Astrocyte (in vitro differentiated cells and primary cell): ENCODE data around the gene GRID2. TPM values are rescaled to one million over a fixed set of nuclear protein-coding genes. Genes with fewer than 3 reads are reported as not detected.
A peak's percentile ranks its signal among the peaks of the same experiment; 100 is the strongest.

Experiments used
- DNase-seq: peaks from one replicate; pipeline ENCODE4 v3.0.0-alpha.2; 2010; ENCODE audit warnings: low read depth
- FAIRE-seq: peaks from 2 replicates; lab custom pipeline; 2011; peaks lifted over from hg19 to GRCh38; lab: Jason Lieb, UNC
- H2AFZ ChIP-seq: 2 replicates; pipeline ENCODE4 v1.6.0; 2012; ENCODE audit warnings: low read depth, low read length, inconsistent platforms
- H3K27ac ChIP-seq: 2 replicates; pipeline ENCODE4 v1.5.1; 2011; ENCODE audit warnings: low read depth, low read length, inconsistent platforms
- H3K27me3 ChIP-seq: 2 replicates; pipeline ENCODE4 v1.6.0; 2011; ENCODE audit warnings: low read length, inconsistent platforms; ENCODE audit not compliant: insufficient read depth
- H3K36me3 ChIP-seq: 2 replicates; pipeline ENCODE4 v1.5.1; 2011; ENCODE audit warnings: low read length, inconsistent platforms; ENCODE audit not compliant: insufficient read depth
- H3K4me1 ChIP-seq: 2 replicates; pipeline ENCODE4 v1.5.1; 2011; ENCODE audit warnings: low read length, inconsistent platforms; ENCODE audit not compliant: insufficient read depth
- H3K4me2 ChIP-seq: 2 replicates; pipeline ENCODE4 v1.6.0; 2012; ENCODE audit warnings: low read length, inconsistent platforms
- H3K4me3 ChIP-seq: 2 replicates; pipeline ENCODE4 v1.5.1; 2011; ENCODE audit warnings: low read depth, mild to moderate bottlenecking, low read length, inconsistent platforms; ENCODE audit not compliant: insufficient read depth
- H3K79me2 ChIP-seq: 2 replicates; pipeline ENCODE4 v1.6.0; 2012; ENCODE audit warnings: mild to moderate bottlenecking, low read length, inconsistent platforms; ENCODE audit not compliant: insufficient read depth
- H3K9ac ChIP-seq: 2 replicates; pipeline ENCODE4 v1.6.0; 2012; ENCODE audit warnings: mild to moderate bottlenecking, low read length, inconsistent platforms
- H3K9me3 ChIP-seq: 2 replicates; pipeline ENCODE4 v1.5.1; 2012; ENCODE audit warnings: low read depth, mild to moderate bottlenecking, low read length, inconsistent platforms; ENCODE audit not compliant: insufficient read depth
- H4K20me1 ChIP-seq: 2 replicates; pipeline ENCODE4 v1.6.0; 2012; ENCODE audit warnings: low read length, inconsistent platforms; ENCODE audit not compliant: insufficient read depth
- H3K27ac Mint-ChIP-seq: one replicate; pipeline ENCODE4 v1.8.0; 2021; ENCODE audit warnings: mild to moderate bottlenecking, mixed read lengths; ENCODE audit not compliant: unreplicated experiment
- H3K27me3 Mint-ChIP-seq: one replicate; pipeline ENCODE4 v1.8.0; 2021; ENCODE audit warnings: low read depth, mixed read lengths; ENCODE audit not compliant: unreplicated experiment
- H3K36me3 Mint-ChIP-seq: one replicate; pipeline ENCODE4 v1.8.0; 2021; ENCODE audit warnings: low read depth, mixed read lengths; ENCODE audit not compliant: unreplicated experiment
- H3K4me1 Mint-ChIP-seq: one replicate; pipeline ENCODE4 v1.8.0; 2021; ENCODE audit warnings: low read depth, mixed read lengths; ENCODE audit not compliant: unreplicated experiment
- H3K4me3 Mint-ChIP-seq: one replicate; pipeline ENCODE4 v1.8.0; 2021; ENCODE audit warnings: mild to moderate bottlenecking, moderate library complexity, mixed read lengths; ENCODE audit not compliant: unreplicated experiment
- H3K9me3 Mint-ChIP-seq: one replicate; pipeline ENCODE4 v1.8.0; 2021; ENCODE audit warnings: mild to moderate bottlenecking, mixed read lengths; ENCODE audit not compliant: unreplicated experiment
- CTCF ChIP-seq: IDR thresholded peaks from 2 replicates; pipeline ENCODE4 v1.5.1; 2011; ENCODE audit warnings: low read depth, mild to moderate bottlenecking, inconsistent platforms, low read length, moderate library complexity; ENCODE audit not compliant: insufficient read depth
- EZH2 ChIP-seq: IDR thresholded peaks from 2 replicates; pipeline ENCODE4 v1.6.1; 2012; ENCODE audit warnings: mild to moderate bottlenecking, low read length, inconsistent platforms; ENCODE audit not compliant: insufficient read depth
- total RNA-seq: library from RNA; stranded (reverse); gene quantifications from 2 replicates; pipeline ENCODE4 v1.2.1, GENCODE V29; 2021

GRID2 gene
- total RNA-seq, 1 donor from 2014 or later: 0.14 TPM

DNA sequence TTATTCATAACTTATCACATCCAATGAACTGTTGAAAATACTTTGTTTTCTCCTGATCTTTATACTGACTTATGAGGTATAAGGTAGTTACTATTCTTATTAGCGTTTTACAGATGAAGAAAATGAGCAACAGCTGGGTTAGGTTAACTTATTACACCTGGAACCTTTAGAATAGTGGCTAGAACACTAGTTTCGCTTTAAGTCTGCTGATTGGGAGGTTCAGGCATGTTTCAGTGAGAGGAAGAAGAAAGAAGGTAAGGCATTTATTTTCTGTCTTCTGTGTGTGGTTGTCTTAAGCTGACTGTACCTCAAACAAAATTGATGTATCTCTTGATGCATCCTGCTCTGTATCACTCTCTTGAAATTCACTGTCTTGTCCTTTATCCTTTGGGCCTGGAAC is 302.5 kb downstream of the GRID2 start:
- Histone ChIP-seq H4K20me1 (no peaks in the 10 kb centered on the region), H3K4me3 (no peak overlapping the region), H3K79me2 (no peaks in the 10 kb centered on the region), H3K36me3 (no peaks in the 10 kb centered on the region), H3K9me3 (no peaks in the 10 kb centered on the region), H3K27ac (no peak overlapping the region), H3K27me3 (no peaks in the 10 kb centered on the region), H3K9ac (no peak overlapping the region), H3K4me1 (no peaks in the 10 kb centered on the region), H3K4me2 (no peak overlapping the region), H2AFZ (no peak overlapping the region)
- no peak for TF ChIP-seq EZH2
- no peak for TF ChIP-seq CTCF
- peaks cover 1% of the 10 kb centered on the region for H3K9me3 Mint-ChIP-seq
- no peak overlapping the region for H3K27ac Mint-ChIP-seq
- H3K4me1 Mint-ChIP-seq: no peaks in the 10 kb centered on the region
- no peaks in the 10 kb centered on the region for H3K36me3 Mint-ChIP-seq
- FAIRE-seq: no peak
- H3K4me3 Mint-ChIP-seq: no peak overlapping the region
- H3K27me3 Mint-ChIP-seq: no peaks in the 10 kb centered on the region
- DNase-seq: no peak

GRCh38 chr4:92615049-92615448 is 311.3 kb downstream of the GRID2 start:
- Histone ChIP-seq H3K27ac (no peak overlapping the region), H3K27me3 (no peaks in the 10 kb centered on the region), H3K9me3 (no peaks in the 10 kb centered on the region), H2AFZ (no peak overlapping the region), H3K9ac (no peak overlapping the region), H4K20me1 (no peaks in the 10 kb centered on the region), H3K79me2 (no peaks in the 10 kb centered on the region), H3K4me2 (no peak overlapping the region), H3K36me3 (no peaks in the 10 kb centered on the region), H3K4me1 (no peaks in the 10 kb centered on the region), H3K4me3 (no peak overlapping the region)
- Mint-ChIP-seq H3K4me3 (no peak overlapping the region), H3K27ac (no peak overlapping the region), H3K9me3 (peaks cover 1% of the 10 kb centered on the region), H3K36me3 (no peaks in the 10 kb centered on the region), H3K27me3 (no peaks in the 10 kb centered on the region), H3K4me1 (no peaks in the 10 kb centered on the region)
- FAIRE-seq (no peak), DNase-seq (no peak)
- TF ChIP-seq EZH2 (no peak), CTCF (no peak)

- no peaks in the 10 kb centered on the region for H3K9me3 ChIP-seq
- FAIRE-seq (no peak), DNase-seq (peak; percentile 23)
- Mint-ChIP-seq H3K9me3 (peaks cover 1% of the 10 kb centered on the region), H3K27me3 (no peaks in the 10 kb centered on the region), H3K4me3 (no peak overlapping the region), H3K4me1 (no peaks in the 10 kb centered on the region), H3K36me3 (no peaks in the 10 kb centered on the region), H3K27ac (no peak overlapping the region)
- H3K4me2 ChIP-seq: no peak overlapping the region
- no peaks in the 10 kb centered on the region for H4K20me1 ChIP-seq
- H3K79me2 ChIP-seq: no peaks in the 10 kb centered on the region
- H3K36me3 ChIP-seq: no peaks in the 10 kb centered on the region
- H3K4me1 ChIP-seq: no peaks in the 10 kb centered on the region
- H3K4me3 ChIP-seq: no peak overlapping the region
- no peaks in the 10 kb centered on the region for H3K27me3 ChIP-seq
- TF ChIP-seq EZH2 (no peak), CTCF (no peak)
- no peak overlapping the region for H2AFZ ChIP-seq
- H3K27ac ChIP-seq: no peak overlapping the region
- no peak overlapping the region for H3K9ac ChIP-seq
Observed at GRCh38 chr4:92618968-92619367, 315.2 kb downstream of the GRID2 start.
